AG04449 (cell line): ENCODE measurements around the gene CTNNA1.

Experiments used
- CTCF ChIA-PET: fragments of 350-600 bp; formaldehyde crosslinking; extraction: SDS; loops from one replicate; lab custom pipeline; 2021; ENCODE audit warnings: antibody characterized with exemption; lab: Yijun Ruan, JAX
- POLR2A ChIA-PET: fragments of 400-600, 350-600 bp; formaldehyde crosslinking; extraction: SDS; loops from one replicate; lab custom pipeline; 2020; ENCODE audit warnings: antibody characterized with exemption, inconsistent platforms; lab: Yijun Ruan, JAX
- DNase-seq: peaks from one replicate; pipeline ENCODE4 v3.0.0-alpha.2; 2010; ENCODE audit warnings: low read depth, low spot score
- H3K4me3 ChIP-seq: 2 replicates; pipeline ENCODE4 v1.5.1; 2011; ENCODE audit warnings: low read depth, mild to moderate bottlenecking, control low read depth, low read length
- CTCF ChIP-seq: IDR thresholded peaks from one replicate; pipeline ENCODE4 v1.5.1; 2011; ENCODE audit warnings: mild to moderate bottlenecking, moderate library complexity, low read length, control low read depth, inconsistent platforms; ENCODE audit not compliant: insufficient read depth; ENCODE audit errors: missing control alignments

The CTNNA1 gene

GRCh38 chr5:138981586-138981985 lies 228.4 kb downstream of the CTNNA1 start:
- TF ChIP-seq CTCF = no peak
- CTCF ChIA-PET = no interaction called here
- H3K4me3 ChIP-seq = no peak overlapping the region
- DNase-seq = no peak
- POLR2A ChIA-PET = no interaction called here

GRCh38 chr5:138983984-138984383 lies 230.8 kb downstream of the CTNNA1 start:
- CTCF ChIA-PET = no interaction called here
- POLR2A ChIA-PET = no interaction called here
- H3K4me3 ChIP-seq = no peak overlapping the region
- no peak for DNase-seq
- TF ChIP-seq CTCF = no peak
